ENCODE data around the gene STPG3. TPM values are rescaled to one million over a fixed set of nuclear protein-coding genes. Genes with fewer than 3 reads are reported as not detected.

The STPG3 gene
- polyA plus RNA-seq, 1 of the 3 experiments (the other 2 are of a cell fraction) = not detected

GRCh38 chr9:137254624-137255447 is 3.8 kb downstream of the STPG3 start, which contains the start of gene NELFB:
Gene NELFB, plus strand, starts transcription at chr9:137255327.
- H2AFZ ChIP-seq (ENCODE audit: low read depth) = peak within 1 kb of the TSS; percentile 96
- peaks cover 12% of the 10 kb centered on the region; the same call in 1 of the 2 replicates for H4K20me1 ChIP-seq (ENCODE audit: insufficient read depth)
- 5% methylated on average over 8 of the region's 105 CpGs for WGBS (ENCODE audit: low lambda C conversion rate)
- peaks cover 41% of the 10 kb centered on the region for H3K79me2 ChIP-seq (ENCODE audit: insufficient read depth)
- H3K27me3 ChIP-seq (ENCODE audit: insufficient read depth) = no peaks in the 10 kb centered on the region
- peaks cover 0 to 26% of the 10 kb centered on the region in 2 experiments; a peak in 1 of 4 replicates for H3K4me1 ChIP-seq (ENCODE audit: control insufficient read depth in 1 of 2, insufficient read depth in 2 of 2, low read depth in 1 of 2, low read length in 1 of 2)
- peak within 1 kb of the TSS; percentile 38 to 88; a peak in 3 of 4 replicates for H3K27ac ChIP-seq (ENCODE audit: low read depth in 2 of 2, low read length in 1 of 2)
- H3K9me3 ChIP-seq = no peaks in the 10 kb centered on the region
- peak within 1 kb of the TSS; percentile 88 for H3K9ac ChIP-seq
- TF ChIP-seq POLR2AphosphoS5 (IDR thresholded peaks at IDR 0.05; ENCODE audit: low read depth, low read length) = peak; percentile 85; the same call in 1 of the 2 replicates
- peak; percentile 54; the same call in 1 of the 2 replicates for TF ChIP-seq ELF1 (IDR thresholded peaks at IDR 0.05)
- TF ChIP-seq GABPA (IDR thresholded peaks at IDR 0.05; ENCODE audit: low read depth) = peak; percentile 81
- TF ChIP-seq, protein P1, sequence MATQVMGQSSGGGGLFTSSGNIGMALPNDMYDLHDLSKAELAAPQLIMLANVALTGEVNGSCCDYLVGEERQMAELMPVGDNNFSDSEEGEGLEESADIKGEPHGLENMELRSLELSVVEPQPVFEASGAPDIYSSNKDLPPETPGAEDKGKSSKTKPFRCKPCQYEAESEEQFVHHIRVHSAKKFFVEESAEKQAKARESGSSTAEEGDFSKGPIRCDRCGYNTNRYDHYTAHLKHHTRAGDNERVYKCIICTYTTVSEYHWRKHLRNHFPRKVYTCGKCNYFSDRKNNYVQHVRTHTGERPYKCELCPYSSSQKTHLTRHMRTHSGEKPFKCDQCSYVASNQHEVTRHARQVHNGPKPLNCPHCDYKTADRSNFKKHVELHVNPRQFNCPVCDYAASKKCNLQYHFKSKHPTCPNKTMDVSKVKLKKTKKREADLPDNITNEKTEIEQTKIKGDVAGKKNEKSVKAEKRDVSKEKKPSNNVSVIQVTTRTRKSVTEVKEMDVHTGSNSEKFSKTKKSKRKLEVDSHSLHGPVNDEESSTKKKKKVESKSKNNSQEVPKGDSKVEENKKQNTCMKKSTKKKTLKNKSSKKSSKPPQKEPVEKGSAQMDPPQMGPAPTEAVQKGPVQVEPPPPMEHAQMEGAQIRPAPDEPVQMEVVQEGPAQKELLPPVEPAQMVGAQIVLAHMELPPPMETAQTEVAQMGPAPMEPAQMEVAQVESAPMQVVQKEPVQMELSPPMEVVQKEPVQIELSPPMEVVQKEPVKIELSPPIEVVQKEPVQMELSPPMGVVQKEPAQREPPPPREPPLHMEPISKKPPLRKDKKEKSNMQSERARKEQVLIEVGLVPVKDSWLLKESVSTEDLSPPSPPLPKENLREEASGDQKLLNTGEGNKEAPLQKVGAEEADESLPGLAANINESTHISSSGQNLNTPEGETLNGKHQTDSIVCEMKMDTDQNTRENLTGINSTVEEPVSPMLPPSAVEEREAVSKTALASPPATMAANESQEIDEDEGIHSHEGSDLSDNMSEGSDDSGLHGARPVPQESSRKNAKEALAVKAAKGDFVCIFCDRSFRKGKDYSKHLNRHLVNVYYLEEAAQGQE (IDR thresholded peaks at IDR 0.05; ENCODE audit: low read depth, low read length) = peak; percentile 35; the same call in 1 of the 2 replicates
- TF ChIP-seq TAF1 (IDR thresholded peaks at IDR 0.05; ENCODE audit: borderline replicate concordance, low read depth, low read length) = peak; percentile 47; the same call in 1 of the 2 replicates
- peak; percentile 34; the same call in 1 of the 2 replicates for TF ChIP-seq MAX (IDR thresholded peaks at IDR 0.05; ENCODE audit: low read depth)
- peak; percentile 71 for TF ChIP-seq NRF1 (IDR thresholded peaks at IDR 0.05; ENCODE audit: low read depth, low read length)
- TF ChIP-seq ZBTB33 (IDR thresholded peaks at IDR 0.05; ENCODE audit: borderline replicate concordance, low read depth) = no peak
- TF ChIP-seq YY1 (IDR thresholded peaks at IDR 0.05; ENCODE audit: low read depth) = no peak
- peak; percentile 62 for TF ChIP-seq MXI1 (IDR thresholded peaks at IDR 0.05; ENCODE audit: low read depth, low read length)
- ChIA-PET POLR2A (interaction anchor here (0.7 to 6.6 kb wide), 8 partner anchors 9 to 210 kb away, joined by 3 to 83 read pairs (median 3); partner anchors contain the start of genes EXD3, NOXA1 and TUBB4B), CTCF (interaction anchor here (0.7 to 4.6 kb wide), 8 partner anchors 11 to 191 kb away, joined by 3 to 33 read pairs (median 4); partner anchors contain the start of genes RNF208, RNF224 and TUBB4B)
- no peaks in the 10 kb centered on the region for H3K9me2 ChIP-seq
- peak within 1 kb of the TSS; percentile 100 for H3K4me2 ChIP-seq
- peak; percentile 100 for DNase-seq
- peak within 1 kb of the TSS; percentile 94 to 96 for H3K4me3 ChIP-seq (ENCODE audit: low read depth in 2 of 2, low read length in 1 of 2)
- no peaks in the 10 kb centered on the region for H3F3A ChIP-seq (replicated peaks; ENCODE audit: insufficient read depth)
- peaks cover 10 to 15% of the 10 kb centered on the region in 2 experiments for H3K36me3 ChIP-seq (replicated peaks in 1 of 2; ENCODE audit: control insufficient read depth in 1 of 2, insufficient read depth in 2 of 2, low read length in 1 of 2)

All from SK-N-SH (cell line).